ENCODE results near the gene SNAP91. TPM values are rescaled to one million over a fixed set of nuclear protein-coding genes. Genes with fewer than 3 reads are reported as not detected.

The SNAP91 gene
- total RNA-seq, 1 experiment from 2014 or later: 1.3 TPM

GRCh38 chr6:83514466-83514865 is 194.4 kb downstream of the SNAP91 start:
- Histone ChIP-seq H2BK5ac (ENCODE audit: insufficient read length, low read length) (no peak overlapping the region), H2AFZ (ENCODE audit: low read length) (no peak overlapping the region), H3T11ph (ENCODE audit: low read length) (no peak overlapping the region), H3K23ac (ENCODE audit: insufficient read length, low read depth, low read length) (no peak overlapping the region), H3K4ac (ENCODE audit: low read depth, low read length) (no peak overlapping the region), H4K8ac (replicated peaks; ENCODE audit: insufficient read length, low read depth, low read length) (no peak overlapping the region), H2BK120ac (ENCODE audit: low read depth, low read length, poor library complexity, severe bottlenecking) (no peak overlapping the region), H3K79me2 (ENCODE audit: insufficient read depth, low read length) (no peaks in the 10 kb centered on the region), H2BK20ac (ENCODE audit: low read depth, low read length, poor library complexity, severe bottlenecking) (no peak overlapping the region), H3K9me3 (ENCODE audit: control insufficient read depth, low read depth, low read length) (no peaks in the 10 kb centered on the region), H3K9ac (ENCODE audit: extremely low read depth, insufficient read length, low read length) (no peak overlapping the region), H3K23me2 (ENCODE audit: insufficient read length, low read depth, low read length, poor library complexity, severe bottlenecking) (peaks cover 4% of the 10 kb centered on the region), H2BK15ac (ENCODE audit: low read depth, low read length) (no peak overlapping the region), H3K27ac (ENCODE audit: insufficient read length, low read depth, low read length) (no peak overlapping the region), H3K56ac (ENCODE audit: insufficient read length, low read depth, low read length) (no peak overlapping the region), H2AK5ac (ENCODE audit: insufficient read length, low read length) (no peak overlapping the region), H4K5ac (ENCODE audit: insufficient read length, low read depth, low read length) (no peak overlapping the region), H3K4me2 (ENCODE audit: insufficient read depth, insufficient read length, low read length) (no peak overlapping the region), H3K18ac (ENCODE audit: insufficient read length, low read depth, low read length) (no peak overlapping the region), H4K20me1 (ENCODE audit: control insufficient read depth, insufficient read depth, insufficient read length) (no peaks in the 10 kb centered on the region), H3K4me1 (ENCODE audit: insufficient read depth, low read length) (peaks cover 4% of the 10 kb centered on the region), H3K27me3 (ENCODE audit: insufficient read depth, low read length) (no peaks in the 10 kb centered on the region), H2BK12ac (ENCODE audit: insufficient read length, low read depth, low read length) (no peak overlapping the region), H4K91ac (ENCODE audit: insufficient read length, low read depth, low read length) (no peak overlapping the region), H3K79me1 (ENCODE audit: insufficient read depth, low read depth, low read length, poor library complexity, severe bottlenecking) (no peaks in the 10 kb centered on the region), H3K14ac (ENCODE audit: insufficient read depth, low read length) (no peak overlapping the region)
- H3K27me3 Mint-ChIP-seq (ENCODE audit: low read depth): peaks cover 7% of the 10 kb centered on the region
- H3K9me3 Mint-ChIP-seq: no peaks in the 10 kb centered on the region; a peak in 1 of 5 replicates
- H3K4me1 Mint-ChIP-seq: peaks cover 34 to 36% of the 10 kb centered on the region in 2 experiments
- DNase-seq: no peak
- no peak overlapping the region for H3K4me3 Mint-ChIP-seq
- no peak for TF ChIP-seq CTCF (conservative IDR thresholded peaks at IDR 0.05)
- no peaks in the 10 kb centered on the region; a peak in 1 of 7 replicates for H3K36me3 Mint-ChIP-seq (ENCODE audit: insufficient read depth in 1 of 3, low read depth in 3 of 3)
- no peak overlapping the region for H3K27ac Mint-ChIP-seq
- no CpG with 5 or more reads among the region's 1 CpG for whole genome bisulfite sequencing (ENCODE audit: extremely low coverage, insufficient read length, low lambda C conversion rate)
